Posterior cingulate gyrus (tissue), 11 donors: ENCODE results near the gene PAX1.

Source experiments
- DNase-seq, 10 donors: peaks; one replicate each; pipeline versions ENCODE4 v3.0.0 to v3.0.0-alpha.2; 2020 to 2021; ENCODE audit warnings: mixed read lengths in 3 of 10
- intact Hi-C: fragments of 100-400 bp; cut with DNase I; formaldehyde crosslinking; loops from one replicate; pipeline ENCODE4 v1.15.1; 2023

The PAX1 gene

DNA sequence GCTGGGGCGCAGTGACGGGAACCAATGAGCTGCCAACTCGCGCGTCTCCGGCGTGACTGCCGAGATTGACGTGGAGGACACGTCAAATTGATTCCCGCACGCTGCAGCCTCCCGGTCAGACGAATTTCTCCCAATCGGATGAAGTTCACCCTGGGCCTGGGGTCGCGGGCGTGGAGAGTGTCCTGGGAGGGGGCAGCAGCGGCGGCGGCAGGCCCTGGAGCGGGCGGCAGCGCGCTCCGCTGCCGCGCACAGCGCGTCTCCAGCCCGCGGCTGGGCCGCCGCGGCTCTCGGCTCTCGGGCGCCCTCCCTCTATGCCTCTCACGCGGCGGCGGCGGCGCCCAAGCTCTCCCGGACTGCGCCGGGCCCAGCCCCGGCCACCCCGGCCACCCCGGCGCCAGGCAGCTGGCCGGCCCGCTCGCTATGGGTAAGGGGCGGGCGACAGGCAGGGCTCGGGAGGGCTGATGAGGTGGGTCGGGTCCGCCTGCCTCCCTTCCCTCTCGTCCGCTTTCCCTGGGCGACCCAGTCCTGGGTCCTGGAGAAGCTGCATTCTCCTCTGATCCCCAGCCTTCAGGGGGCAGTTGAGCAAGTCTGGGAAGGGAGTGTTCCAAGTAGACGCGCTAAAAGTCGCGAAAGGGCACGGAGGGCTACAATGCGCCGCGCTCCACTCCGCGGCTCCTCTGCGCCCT is at the start of gene PAX1:
PAX1 (plus strand) TSS at position 90 of the 686 bp plus-strand sequence; CDS start at position 139, 49 bp downstream.
- intact Hi-C loops: no loop called here
- peak in 1 of 10 donors; percentile 30 for DNase-seq

DNA sequence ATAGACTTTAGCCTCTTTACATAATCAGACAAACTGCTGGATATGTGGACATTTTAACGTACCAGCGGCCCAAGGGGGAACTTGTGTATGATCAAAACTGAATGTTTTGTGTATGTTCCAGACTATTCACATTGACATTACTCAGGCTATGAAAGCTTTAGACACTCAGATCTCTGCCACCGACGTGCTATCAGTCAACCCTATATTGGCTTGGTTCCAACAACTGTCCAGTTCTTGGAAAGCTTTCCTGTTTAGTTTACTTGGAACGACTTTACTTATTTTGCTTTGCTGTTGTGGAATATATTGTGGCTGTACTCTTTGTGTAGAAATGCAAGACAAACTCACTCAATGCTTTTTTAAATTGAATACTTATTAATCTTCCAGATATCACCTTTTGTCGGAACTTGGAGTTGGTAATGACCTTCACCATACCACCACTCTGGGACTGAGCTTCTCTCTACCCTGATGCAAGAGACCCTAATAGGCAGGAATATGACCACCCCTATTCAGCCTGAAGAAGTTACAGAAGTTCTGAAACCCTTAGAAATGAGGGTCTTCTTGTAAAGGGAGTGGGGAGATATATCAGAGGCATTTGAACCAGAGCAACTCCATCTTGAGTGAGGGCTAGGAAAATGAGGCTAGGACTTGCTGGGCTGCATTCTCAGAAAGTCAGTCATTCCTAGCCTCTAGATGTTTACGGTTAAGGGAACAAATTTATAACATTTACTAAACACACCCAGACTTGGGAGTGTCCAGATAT is 49.0 kb upstream of the PAX1 start:
- DNase-seq: no peak
- intact Hi-C loops: no loop called here

DNA sequence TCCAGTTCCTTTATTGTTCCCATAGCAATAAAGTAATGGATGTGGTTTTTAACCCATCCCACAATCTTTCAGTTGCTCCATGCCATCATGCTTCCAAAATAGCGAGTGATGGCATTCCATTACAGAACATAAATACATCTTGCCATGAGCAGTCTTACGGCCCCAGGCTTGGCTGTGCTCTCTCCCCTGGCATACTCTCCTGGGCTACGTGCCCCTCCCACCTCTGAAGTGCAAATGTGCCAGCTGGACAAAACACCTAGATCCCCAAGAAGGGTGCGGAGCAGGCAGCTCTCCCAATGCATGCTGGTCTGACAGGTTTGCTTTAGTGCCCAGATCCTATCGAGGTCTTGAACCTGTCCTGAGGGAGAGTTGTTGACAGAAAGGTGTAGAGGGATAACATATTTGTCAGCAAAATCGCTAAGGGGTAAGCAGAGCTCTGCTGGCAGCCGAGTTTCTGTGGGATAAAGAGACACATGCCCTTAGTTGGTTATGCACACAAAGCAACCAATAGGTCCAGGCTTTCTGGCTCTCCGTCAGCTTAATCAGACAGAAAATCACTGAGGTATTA is 43.9 kb upstream of the PAX1 start:
- intact Hi-C loops: no loop called here
- DNase-seq: no peak

DNA sequence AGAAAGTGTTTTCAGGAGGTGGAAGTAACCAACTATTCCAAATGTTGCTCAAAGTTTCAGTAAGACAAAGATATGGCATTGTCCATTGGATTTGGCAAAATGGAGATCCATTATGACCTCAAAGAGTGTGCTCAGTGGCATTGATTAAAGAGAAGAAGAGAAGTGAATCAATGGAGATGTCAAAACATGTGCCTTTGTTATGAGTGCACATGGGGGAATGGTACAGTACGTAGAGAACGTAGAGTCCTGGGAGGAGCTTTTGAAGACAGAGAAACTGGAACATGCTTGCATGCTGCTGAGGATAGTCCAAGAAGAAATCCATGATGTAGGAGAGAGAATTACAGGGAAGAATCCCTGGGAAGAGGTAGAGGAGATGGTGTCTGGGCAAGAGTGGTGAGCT is 42.0 kb upstream of the PAX1 start:
- no peak for DNase-seq
- intact Hi-C loops: no loop called here

DNA sequence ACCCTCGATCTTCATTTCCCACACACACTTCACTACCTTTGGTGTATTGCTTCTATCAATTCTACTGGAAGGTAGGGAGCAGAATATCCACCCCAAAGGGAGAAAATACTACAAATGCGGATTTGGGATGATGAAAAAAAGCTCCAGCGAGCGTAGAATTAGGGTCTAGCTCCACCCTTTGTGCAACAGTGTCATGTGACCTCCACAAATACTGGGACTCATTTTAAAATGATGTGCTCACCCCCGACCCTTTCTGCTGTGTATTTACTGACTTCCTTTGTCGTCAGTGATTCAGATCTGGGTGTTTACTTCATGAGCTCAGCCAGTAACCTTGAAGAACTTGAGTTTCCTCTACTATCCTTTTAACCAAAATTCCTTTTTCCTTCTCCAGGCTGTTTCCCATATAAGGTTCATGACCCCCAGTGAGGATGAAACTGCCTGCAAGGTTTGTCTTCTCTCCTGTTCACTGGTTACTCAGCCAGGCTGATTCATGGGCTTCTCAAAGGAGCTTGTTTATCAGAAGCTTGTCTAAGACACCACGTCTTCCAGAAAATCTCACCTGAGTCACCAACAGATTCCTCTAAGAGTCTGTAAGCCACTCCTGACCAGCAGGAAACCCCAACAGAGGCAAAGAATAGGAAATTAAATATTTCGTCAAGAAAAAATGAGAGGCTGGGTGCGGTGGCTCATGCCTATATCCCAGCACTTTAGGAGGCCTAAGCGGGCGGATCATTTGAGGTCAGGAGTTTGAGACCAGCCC is 39.6 kb upstream of the PAX1 start:
- intact Hi-C loops: no loop called here
- no peak for DNase-seq

DNA sequence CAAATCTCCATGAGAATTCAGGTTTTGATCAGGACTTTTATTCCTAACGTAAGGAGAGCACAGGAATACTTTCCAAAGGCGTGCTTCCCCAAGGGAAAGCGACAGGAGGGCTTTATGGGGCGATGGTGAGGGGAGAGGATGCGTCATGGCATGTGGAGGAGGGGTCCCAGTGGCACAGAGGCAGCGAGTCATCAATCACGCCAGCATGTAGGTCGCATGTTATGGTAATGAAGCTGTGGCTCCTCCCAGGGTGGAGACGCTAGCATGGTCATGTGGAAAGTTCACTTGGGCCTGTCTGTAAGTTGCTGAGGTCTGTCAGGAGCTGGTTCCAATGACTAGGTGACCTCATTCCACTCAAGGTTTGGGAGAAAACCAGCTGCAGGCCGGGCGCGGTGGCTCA is 35.3 kb upstream of the PAX1 start:
- intact Hi-C loops: no loop called here
- no peak for DNase-seq

DNA sequence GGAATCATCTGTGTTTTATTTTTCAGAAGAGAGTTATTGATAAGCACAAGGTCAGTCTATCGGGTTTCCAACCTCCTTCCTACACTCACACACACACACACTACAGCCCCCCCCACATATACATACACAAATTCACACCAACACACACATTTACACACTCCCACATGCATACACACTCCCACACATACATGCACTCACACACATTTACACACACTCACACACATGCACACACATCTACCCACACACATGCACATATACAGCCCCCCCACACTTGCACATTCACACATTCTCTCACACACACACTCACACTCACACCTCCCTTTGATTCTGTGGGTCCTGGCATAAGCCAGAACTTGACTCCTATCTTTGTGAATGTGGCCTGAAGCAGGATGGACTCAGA is 34.5 kb upstream of the PAX1 start:
- intact Hi-C loops: no loop called here
- no peak for DNase-seq

DNA sequence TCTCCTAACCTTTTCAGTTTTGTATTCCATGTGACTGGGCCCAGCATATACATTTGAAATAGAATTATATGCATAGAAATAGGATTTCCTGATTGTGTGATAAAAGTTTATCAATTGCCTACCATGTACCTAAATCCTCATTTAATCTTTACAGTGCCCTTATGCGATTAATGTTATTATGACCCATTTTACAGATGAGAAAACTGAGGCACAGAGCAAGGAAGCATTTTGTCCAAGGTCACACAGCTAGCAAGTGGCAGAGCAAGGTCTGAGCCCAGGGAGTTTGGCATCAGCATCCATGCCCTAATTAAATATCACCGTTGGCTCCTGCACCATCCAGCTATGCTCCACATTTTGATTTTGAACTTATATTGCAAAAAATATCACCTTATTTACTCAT is 28.2 kb upstream of the PAX1 start:
- intact Hi-C loops: no loop called here
- DNase-seq: no peak

DNA sequence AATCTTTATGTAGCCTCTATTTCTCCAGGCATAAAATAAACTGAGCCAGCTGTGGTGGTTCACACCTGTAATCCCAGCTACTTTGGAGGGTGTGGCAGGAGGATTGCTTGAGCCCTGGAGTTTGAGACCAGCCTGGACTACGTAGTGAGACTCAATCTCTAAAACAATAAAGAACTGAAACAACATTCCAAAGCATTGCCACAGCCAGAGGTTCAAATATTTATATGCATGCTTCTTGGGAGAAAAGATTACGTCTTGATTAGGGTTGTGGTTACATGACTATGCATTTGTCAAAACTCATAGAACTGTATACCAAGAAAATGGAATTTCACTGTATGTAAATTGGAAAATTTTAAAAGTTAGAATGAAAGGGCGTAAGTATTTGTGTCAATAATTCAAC is 27.7 kb upstream of the PAX1 start:
- DNase-seq: no peak
- intact Hi-C loops: no loop called here

DNA sequence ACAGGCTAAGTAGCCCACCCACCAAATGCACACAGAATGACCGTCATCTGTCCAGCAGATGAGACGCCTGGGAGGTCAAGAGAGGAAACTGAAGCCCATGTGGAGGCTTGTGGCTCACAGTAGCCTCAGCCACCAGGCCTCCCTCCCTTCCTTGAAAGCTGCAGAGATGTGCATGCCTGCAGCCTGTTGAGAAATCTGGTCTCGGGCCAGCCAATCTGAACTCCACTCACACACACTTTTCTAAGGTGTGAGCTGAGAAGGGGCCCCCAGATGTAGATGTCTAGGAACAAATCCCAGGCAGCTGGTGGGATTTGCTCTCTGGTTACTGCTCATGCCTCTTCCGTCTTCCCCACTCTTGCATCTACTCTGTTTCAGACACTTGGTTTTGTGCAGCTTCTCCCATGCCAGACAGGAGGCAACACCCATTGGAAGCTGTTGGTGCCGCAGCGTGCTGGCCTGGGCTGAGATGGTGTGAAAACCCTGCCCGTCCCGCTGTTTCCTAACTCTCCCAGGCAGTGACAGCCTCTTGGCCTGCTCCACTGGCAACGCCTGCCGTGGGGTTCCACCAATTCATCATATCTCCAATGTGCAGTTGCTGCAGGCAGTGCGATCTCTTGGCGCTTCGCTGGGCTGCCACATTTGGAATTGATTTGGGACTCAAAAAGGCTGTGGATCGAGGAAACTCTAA is 24.1 kb upstream of the PAX1 start:
- peak in 2 of 10 donors; percentile 38 to 85 for DNase-seq
- intact Hi-C loops: no loop called here

DNA sequence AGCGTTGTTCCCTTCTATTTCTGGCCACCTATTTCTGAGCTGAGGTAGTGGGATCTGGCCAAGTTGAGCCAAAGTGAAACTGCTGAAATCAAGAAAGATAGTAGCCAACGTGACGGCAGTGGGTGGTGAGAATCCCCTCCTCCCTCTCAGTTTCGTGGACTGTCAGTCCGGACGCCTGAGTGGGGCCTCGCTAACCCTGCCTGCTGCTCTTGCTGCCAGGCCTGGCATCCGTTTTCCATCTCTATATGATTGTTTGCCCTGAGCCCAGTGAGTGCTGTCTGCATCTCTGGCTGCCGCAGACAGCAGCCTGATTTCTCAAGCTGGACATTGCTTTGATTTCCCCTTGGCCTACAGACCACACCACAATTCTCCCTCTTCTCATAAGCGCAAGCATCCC is 23.5 kb upstream of the PAX1 start:
- peak in 1 of 10 donors; percentile 30 for DNase-seq
- intact Hi-C loops: no loop called here

DNA sequence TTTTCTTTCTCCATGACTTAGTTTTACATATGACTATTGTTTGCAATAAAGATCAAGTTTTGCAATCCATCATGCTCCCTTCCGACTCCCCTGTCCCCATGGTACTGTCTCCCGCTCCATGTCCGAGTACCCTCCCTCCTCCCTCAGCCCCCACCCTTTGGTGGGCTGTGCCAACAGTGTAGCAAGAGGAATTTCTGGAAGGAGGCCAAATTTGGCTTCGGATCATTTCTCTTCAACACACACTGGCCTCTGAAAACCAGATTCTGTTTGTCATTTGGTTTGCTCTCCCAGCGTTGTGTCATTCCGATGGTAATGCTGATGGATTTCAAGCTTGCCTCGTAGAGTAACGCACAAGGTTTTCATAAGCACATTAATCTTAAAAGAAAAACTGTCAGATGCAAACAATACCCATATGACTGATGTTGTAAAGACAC is 22.9 kb upstream of the PAX1 start:
- peak in 1 of 10 donors; percentile 37 for DNase-seq
- intact Hi-C loops: no loop called here

DNA sequence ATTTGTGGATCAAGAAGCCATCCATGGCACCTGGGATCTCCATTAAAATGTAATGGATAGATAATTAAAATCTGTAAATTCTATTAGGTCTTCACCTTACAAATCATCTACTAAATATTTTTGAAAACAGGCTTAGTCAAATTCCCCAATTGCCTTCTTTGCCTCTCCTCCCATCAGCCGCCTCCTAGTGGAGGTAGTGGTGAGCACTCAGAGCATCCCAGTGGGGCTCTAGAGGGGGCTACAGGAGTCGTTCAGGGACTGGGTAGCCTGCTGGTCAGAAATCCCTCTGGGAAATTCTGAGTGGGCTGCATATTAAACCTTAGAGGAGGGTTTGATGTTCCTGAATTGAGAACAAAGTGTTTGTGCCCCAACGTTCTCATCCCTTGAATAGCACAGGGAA is 20.8 kb upstream of the PAX1 start:
- intact Hi-C loops: no loop called here
- DNase-seq: no peak

DNA sequence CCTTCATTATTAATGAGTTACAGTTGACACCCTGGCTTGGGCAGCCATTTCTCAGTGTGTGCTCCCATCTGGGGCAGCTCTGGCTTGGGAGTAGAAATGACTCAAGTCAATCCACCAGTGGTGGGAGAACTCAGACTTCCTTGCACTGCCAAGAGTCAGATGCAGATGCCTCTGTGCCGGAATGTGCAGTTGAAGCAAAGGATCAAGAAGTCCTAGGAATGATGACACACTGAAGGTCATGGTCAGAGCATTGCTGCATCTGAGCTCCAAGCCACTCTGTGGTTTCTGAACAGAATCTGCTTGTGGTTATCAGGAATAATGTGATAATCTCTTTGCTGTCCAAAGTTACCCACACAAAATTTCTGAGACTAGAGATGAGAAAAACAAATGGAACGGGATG is 19.5 kb upstream of the PAX1 start:
- intact Hi-C loops: no loop called here
- no peak for DNase-seq

DNA sequence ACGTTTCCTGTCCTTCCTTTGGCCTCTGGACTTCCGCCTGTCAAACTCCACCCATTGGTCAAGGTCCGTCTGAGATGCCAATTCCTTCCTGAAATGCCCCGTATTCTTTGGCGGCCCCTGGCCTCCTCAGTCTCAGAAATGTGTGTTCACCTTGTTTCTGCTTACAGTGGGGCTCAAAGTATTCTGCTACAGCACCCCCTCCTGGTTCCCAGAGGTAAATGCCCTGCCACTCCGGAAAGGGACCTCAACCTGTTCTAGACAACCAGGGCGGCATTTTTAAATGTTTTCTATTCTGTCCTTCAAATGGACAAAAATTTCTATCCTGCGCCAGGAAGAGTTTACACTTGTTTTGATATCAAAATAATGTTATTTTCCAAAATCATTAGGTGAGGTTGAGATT is 12.1 kb upstream of the PAX1 start:
- intact Hi-C loops: no loop called here
- peak in 1 of 10 donors; percentile 68 for DNase-seq

DNA sequence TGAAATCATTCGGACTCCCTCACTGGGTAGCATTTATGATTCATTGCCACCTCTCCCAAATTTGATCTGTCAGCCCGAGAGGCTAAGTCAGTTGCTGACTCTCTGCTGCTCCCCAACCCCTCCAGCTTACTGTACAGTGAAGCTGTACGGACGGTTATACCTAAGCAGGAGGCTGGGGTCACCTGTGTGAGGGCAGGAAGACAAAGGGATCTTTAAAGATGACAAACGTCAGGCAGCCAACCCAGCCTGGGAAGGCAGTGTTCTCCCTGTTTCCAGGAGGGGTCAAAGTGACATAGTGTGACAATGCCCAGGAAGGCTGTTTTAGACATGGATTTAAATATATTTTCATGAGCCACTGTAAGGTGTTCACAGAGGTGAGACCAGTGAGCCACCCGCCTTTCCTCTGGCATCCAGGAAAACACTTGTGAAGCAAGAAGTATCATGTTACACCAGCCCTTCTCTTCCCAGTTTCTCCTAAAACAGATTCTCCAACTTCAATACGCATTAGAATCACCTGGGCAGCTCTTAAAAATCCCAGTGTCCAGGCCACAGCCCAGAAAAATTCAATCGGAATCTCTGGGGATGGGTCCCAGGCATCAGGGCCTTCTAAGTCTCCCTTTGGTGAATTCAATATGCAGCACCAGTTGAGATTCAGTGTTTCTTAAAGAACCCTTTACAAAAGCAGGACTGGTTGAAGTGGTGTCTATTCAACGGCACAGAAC is 6.8 kb upstream of the PAX1 start:
- intact Hi-C loops: no loop called here
- peak in 1 of 10 donors; percentile 33 for DNase-seq

DNA sequence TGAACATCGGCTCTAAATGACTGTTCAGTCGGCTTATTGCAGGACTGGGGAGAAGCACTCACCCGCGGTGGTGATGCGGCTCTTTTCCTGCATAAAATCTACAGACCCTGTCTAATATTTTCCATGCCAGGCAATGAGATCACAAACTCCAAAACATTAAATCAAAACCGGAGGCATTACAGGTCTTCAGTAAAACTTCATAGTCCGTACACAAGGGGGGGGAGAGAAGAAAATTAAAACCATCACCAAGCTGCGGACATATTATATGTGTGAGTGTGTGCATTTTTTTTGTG is 6.3 kb upstream of the PAX1 start:
- peak in 1 of 10 donors; percentile 24 for DNase-seq
- intact Hi-C loops: no loop called here

DNA sequence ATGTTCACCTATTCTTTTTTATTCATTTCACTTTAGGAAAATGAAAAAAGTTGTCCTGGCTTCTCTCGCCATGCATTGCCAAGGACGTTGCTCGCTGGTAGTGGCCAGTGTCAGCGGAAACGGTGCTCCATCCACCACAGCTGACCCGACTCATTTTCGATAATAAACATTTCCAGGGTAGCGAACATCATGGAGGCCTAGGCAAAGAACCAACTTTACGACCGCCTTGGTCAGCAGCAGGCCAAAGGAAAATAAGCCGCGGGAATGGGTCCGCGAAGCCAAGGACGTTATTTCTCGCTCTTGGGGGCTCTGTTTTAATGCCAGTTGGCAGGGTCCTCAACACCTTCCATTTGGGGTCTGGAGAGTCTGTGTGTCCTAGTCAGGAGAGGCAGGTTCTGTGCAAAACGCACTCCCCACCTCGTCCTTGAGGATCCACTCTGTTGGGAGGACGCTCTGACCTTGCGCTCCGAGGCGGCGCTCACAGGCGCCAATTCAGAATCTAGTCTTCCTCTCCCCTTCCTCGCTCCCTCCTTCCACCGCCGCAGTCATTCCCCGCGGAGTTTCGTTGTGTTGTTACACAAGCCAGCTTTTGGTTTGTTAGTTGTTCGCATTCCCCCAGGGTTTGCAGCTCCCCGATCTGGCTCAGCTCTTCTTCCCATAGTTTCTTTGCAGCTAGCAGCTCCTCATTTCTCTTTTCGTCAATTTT is 4.1 kb upstream of the PAX1 start:
- no peak for DNase-seq
- intact Hi-C loops: no loop called here

DNA sequence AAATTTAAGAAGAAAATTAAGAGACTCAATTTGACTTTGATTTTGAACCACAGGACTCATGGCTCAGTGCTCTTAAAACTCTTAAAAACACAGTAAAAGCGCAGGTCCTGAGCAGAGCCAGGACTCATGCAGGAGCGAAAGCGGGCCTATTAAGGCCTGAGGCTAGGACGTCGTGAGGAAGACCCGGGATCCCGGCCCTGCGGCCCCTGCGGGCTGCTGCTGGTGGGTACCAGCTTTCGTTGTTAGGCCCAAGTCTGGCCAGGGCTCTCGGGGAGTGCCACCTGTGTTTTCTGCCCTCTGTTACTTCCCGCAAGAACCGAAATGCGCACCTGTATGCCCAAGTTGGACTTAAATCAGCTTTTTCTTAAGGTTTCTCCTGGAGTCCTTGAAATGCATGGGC is 3.4 kb upstream of the PAX1 start:
- intact Hi-C loops: no loop called here
- no peak for DNase-seq
